Fibroblast of lung (primary cell): ENCODE results near the gene UBN1.

Experiments used
- CTCF ChIP-seq, 2 donors: IDR thresholded peaks in 1 of 2; conservative IDR thresholded peaks in 1 of 2; 1 replicate in 1 of 2; 2 replicates in 1 of 2; pipeline ENCODE4 v1.5.1; 2011 to 2012; ENCODE audit warnings: low read length in 2 of 2, control low read depth in 1 of 2, inconsistent platforms in 1 of 2, low read depth in 1 of 2, mild to moderate bottlenecking in 1 of 2
- EZH2 ChIP-seq: IDR thresholded peaks from 2 replicates; pipeline ENCODE4 v1.5.1; 2012; ENCODE audit warnings: low read length, control low read depth, mild to moderate bottlenecking; ENCODE audit errors: missing control alignments

DNA sequence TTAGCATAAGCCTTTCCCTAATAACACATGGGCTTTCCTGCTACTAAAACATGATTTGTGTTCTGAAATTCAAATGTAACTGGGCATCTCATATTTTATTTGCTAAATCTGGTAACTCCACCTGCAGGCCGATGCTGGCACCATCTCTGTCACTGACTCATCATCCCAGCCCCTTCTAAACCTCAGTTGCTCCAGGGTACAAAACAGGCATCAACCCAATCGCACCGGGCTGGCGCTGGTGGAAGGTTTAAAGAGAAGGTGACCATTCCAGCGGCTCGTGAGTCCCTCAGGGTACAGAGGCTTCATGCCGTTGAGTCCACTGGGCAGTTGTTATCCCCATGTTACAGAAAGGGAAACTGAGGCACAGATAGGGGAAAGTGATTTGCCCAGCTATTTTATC is 62.5 kb downstream of the UBN1 start:
- no peak for TF ChIP-seq CTCF (conservative IDR thresholded peaks at IDR 0.05 in 1 of 2, IDR thresholded peaks at IDR 0.05 in 1 of 2; ENCODE audit: low read depth in 1 of 2, low read length in 2 of 2)
- no peak for TF ChIP-seq EZH2
